GM12891 (cell line): ENCODE results near the gene GLIS2.

Experiments used
- POLR2A ChIP-seq: IDR thresholded peaks from 2 replicates; pipeline ENCODE4 v1.6.1; 2011; ENCODE audit warnings: low read depth, low read length, control low read depth
- POLR2AphosphoS5 ChIP-seq: IDR thresholded peaks from 2 replicates; pipeline ENCODE4 v1.6.1; 2011; ENCODE audit warnings: low read depth, low read length, control low read depth
- SPI1 ChIP-seq: IDR thresholded peaks from 2 replicates; pipeline ENCODE4 v1.6.1; 2011; ENCODE audit warnings: low read depth, low read length, control low read depth

DNA sequence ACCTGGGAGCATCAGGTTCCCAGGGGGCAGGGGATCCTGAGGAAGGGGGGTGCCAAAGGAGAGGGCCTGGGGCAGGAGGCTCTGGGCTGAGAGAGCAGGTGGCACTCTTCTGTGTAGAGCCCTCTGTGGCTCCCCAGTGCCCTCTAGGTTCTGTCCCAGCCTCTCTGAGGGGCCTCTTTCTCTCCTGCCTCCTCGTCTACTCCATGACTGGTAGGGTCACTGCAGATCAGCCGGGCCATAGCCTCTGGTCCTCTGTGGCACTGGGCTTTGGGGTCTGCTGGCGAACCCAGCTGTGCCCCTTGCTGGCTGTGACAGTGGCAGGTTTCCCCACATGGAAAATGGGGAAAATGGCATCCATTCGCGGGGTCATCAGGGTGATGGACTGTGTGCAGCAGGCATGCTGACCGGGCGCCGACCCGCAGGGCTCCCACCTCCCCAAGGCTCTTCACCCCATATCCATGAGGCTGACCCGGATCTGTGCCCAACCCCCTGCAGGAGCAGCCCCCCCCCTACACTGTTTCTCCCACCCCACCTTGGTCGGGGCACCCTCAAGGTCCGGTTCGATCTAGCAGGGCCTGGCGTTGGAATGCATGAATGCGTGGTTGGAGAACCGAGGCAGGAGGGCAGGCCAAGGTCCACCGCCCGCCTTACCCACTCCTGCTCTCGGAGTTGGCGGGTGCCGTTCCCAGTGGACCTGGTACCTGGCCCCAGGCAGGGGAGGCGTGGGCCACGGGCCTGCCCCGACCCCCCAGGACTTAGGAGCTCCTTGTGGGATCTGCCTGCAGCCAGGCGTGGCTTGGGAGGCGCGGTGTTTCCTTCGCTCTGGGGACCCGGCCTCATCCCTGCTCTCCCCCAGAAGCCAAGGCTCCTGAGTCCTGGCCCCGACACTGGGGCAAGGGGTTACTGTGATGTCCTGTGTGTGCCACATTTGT is 6.5 kb downstream of the GLIS2 start:
- TF ChIP-seq POLR2AphosphoS5 (no peak), POLR2A (no peak), SPI1 (no peak)
